Upper lobe of left lung (tissue), 6 donors: ENCODE results near the gene KAT7. TPM values are rescaled to one million over a fixed set of nuclear protein-coding genes. Genes with fewer than 3 reads are reported as not detected.

ENCODE experiments used
- ATAC-seq, 2 donors: fragments of 200-7000 bp; cut with Tn5 transposase; one replicate each; pipeline ENCODE4 v1.9.1; 2022; ENCODE audit warnings: mild to moderate bottlenecking in 2 of 2, moderate library complexity in 2 of 2; ENCODE audit not compliant: low FRiP score in 2 of 2
- DNase-seq, 2 donors: peaks; one replicate each; pipeline ENCODE4 v3.0.0-alpha.2; 2019 to 2020
- H3K27ac ChIP-seq, 4 donors: fragments of 200-600 bp; sonication (generic); one replicate each; pipeline ENCODE4 v1.5.1; 2016 to 2019
- H3K27me3 ChIP-seq, 4 donors: fragments of 200-600 bp; sonication (generic); one replicate each; pipeline ENCODE4 v1.5.1; 2017 to 2019
- H3K36me3 ChIP-seq, 4 donors: fragments of 200-600 bp; sonication (generic); one replicate each; pipeline ENCODE4 v1.5.1; 2016 to 2019
- H3K4me1 ChIP-seq, 4 donors: fragments of 200-600 bp; sonication (generic); one replicate each; pipeline ENCODE4 v1.5.1; 2018 to 2019
- H3K4me3 ChIP-seq, 4 donors: fragments of 200-600 bp; sonication (generic); one replicate each; pipeline ENCODE4 v1.5.1; 2017 to 2019; ENCODE audit warnings: mild to moderate bottlenecking in 2 of 4, moderate library complexity in 1 of 4
- H3K9me3 ChIP-seq, 4 donors: fragments of 200-600 bp; sonication (generic); one replicate each; pipeline ENCODE4 v1.5.1; 2018 to 2019
- CTCF ChIP-seq, 6 experiments: fragments of 450-650 bp in 4 of 6; fragments of 200-600 bp in 2 of 6; sonication (generic) in 2 of 6; IDR thresholded peaks; one replicate each; pipeline ENCODE4 v1.5.1; 2016 to 2019; ENCODE audit warnings: antibody characterized with exemption in 6 of 6
- EP300 ChIP-seq, 4 donors: sonication (generic); formaldehyde crosslinking; IDR thresholded peaks; one replicate each; pipeline ENCODE4 v1.5.1; 2017; ENCODE audit warnings: antibody characterized with exemption in 4 of 4, control low read depth in 2 of 4
- POLR2A ChIP-seq, 4 donors: fragments of 450-650 bp; IDR thresholded peaks; one replicate each; pipeline ENCODE4 v1.5.1; 2016 to 2017; ENCODE audit warnings: antibody characterized with exemption in 4 of 4, mild to moderate bottlenecking in 2 of 4
- POLR2AphosphoS5 ChIP-seq, 2 donors: sonication (generic); formaldehyde crosslinking; IDR thresholded peaks; one replicate each; pipeline ENCODE4 v1.5.1; 2017; ENCODE audit warnings: antibody characterized with exemption in 2 of 2
- WGBS, 2 donors: methylation state at CpG; one replicate each; pipeline ENCODE4 v1.1.5; 2017 to 2018; 5-methylcytosine and 5-hydroxymethylcytosine counted together
- total RNA-seq, 6 donors: library from RNA; depleted of rRNA in 4 of 6; stranded (reverse); fragments of >200 nt in 4 of 6; gene quantifications; one replicate each; pipeline versions ENCODE4 v1.1.0 to v1.2.1, GENCODE V29; 2016 to 2021
- donor health status: DM: no; HTN: no; CAD: no; lungs with moderate emphysema.
- donor health status: DM: no; HTN: yes; CAD: no; lungs with severe emphysema.

The KAT7 gene
- total RNA-seq, 6 donors from 2014 or later = 30.1 to 57.4 (median 49.8) TPM

- Histone ChIP-seq H3K27me3 (peaks cover 0 to 4% (median 0%) of the 10 kb centered on the region in 4 donors), H3K4me1 (peaks cover 7 to 14% (median 10%) of the 10 kb centered on the region in 4 donors), H3K27ac (no peak overlapping the region), H3K4me3 (no peak overlapping the region), H3K36me3 (no peaks in the 10 kb centered on the region), H3K9me3 (no peaks in the 10 kb centered on the region)
- peak; percentile 92 for ATAC-seq
- WGBS, 2 donors = 9 to 16% methylated on average over 19 to 41 of the region's 41 CpGs
- peak; percentile 95 to 100 (median 98) for TF ChIP-seq CTCF (IDR thresholded peaks at IDR 0.05)
- TF ChIP-seq EP300 (IDR thresholded peaks at IDR 0.05) = no peak
- peak; percentile 86 to 96 for DNase-seq
Observed at GRCh38 chr17:49880291-49881053, 92.0 kb downstream of the KAT7 start.

GRCh38 chr17:49881054-49881402 is 92.5 kb downstream of the KAT7 start:
- Histone ChIP-seq H3K9me3 (no peaks in the 10 kb centered on the region), H3K27ac (no peak overlapping the region), H3K36me3 (no peaks in the 10 kb centered on the region), H3K4me3 (no peak overlapping the region), H3K27me3 (peaks cover 0 to 4% (median 0%) of the 10 kb centered on the region in 4 donors), H3K4me1 (peaks cover 7 to 10% (median 9%) of the 10 kb centered on the region in 4 donors)
- no peak for ATAC-seq
- TF ChIP-seq EP300 (IDR thresholded peaks at IDR 0.05) (no peak), POLR2A (IDR thresholded peaks at IDR 0.05) (no peak), CTCF (IDR thresholded peaks at IDR 0.05) (no peak), POLR2AphosphoS5 (IDR thresholded peaks at IDR 0.05) (no peak)
- WGBS, 2 donors = 29 to 33% methylated on average over 4 to 5 of the region's 5 CpGs
- no peak for DNase-seq

- DNase-seq (no peak), ATAC-seq (no peak)
- Histone ChIP-seq H3K27ac (no peak overlapping the region), H3K4me3 (no peak overlapping the region), H3K27me3 (peaks cover 0 to 4% (median 0%) of the 10 kb centered on the region in 4 donors), H3K36me3 (no peaks in the 10 kb centered on the region), H3K4me1 (peaks cover 7 to 18% (median 14%) of the 10 kb centered on the region in 4 donors), H3K9me3 (no peaks in the 10 kb centered on the region)
- TF ChIP-seq POLR2A (IDR thresholded peaks at IDR 0.05) = no peak
- no peak for TF ChIP-seq EP300 (IDR thresholded peaks at IDR 0.05)
- WGBS, 2 donors = 51 to 67% methylated on average over 7 of the region's 7 CpGs
Observed at GRCh38 chr17:49882434-49882833, 94.0 kb downstream of the KAT7 start.

Other genes starting within 250 kb of the KAT7 start
- 1 to 10 TPM; 1.2 to 6.6 (median 4.6) TPM for gene NXPH3, start 212.8 kb upstream of the KAT7 start, total RNA-seq
- gene SPOP, start 110.6 kb upstream of the KAT7 start, total RNA-seq = 10 to 100 TPM; 56.6 to 99.2 (median 80.4) TPM
- 10 to 100 TPM; 16.2 to 57.4 (median 42.2) TPM for gene SLC35B1, start 80.7 kb upstream of the KAT7 start, total RNA-seq
- gene FAM117A, start 24.6 kb upstream of the KAT7 start, total RNA-seq = 10 to 100 TPM; 15.1 to 22.0 (median 18.2) TPM
- gene TAC4, start 59.4 kb downstream of the KAT7 start, total RNA-seq = not detected
- gene DLX4, start 180.5 kb downstream of the KAT7 start, total RNA-seq = 10 to 100 TPM in 1 of 6 donors, 1 to 10 TPM in 4, under 1 TPM in 1; 0.61 to 12.7 (median 2.5) TPM
- gene DLX3, start 206.5 kb downstream of the KAT7 start, total RNA-seq = under 1 TPM in 4 of 6 donors, not detected in 2; 0.20 to 0.91 (median 0.54) TPM